HG03064 (cell line): ENCODE results near the gene NFIB.

Experiments used
- ATAC-seq: cut with Tn5 transposase; IDR thresholded peaks from one replicate; pipeline ENCODE4 v1.9.1; 2021; ENCODE audit warnings: low read depth; ENCODE audit not compliant: unreplicated experiment

NFIB gene

GRCh38 chr9:14197325-14197858 lies 116.5 kb downstream of the NFIB start:
- ATAC-seq, result no peak

GRCh38 chr9:14193328-14193990 lies 120.5 kb downstream of the NFIB start:
- no peak for ATAC-seq

- no peak for ATAC-seq
Observed at GRCh38 chr9:14192556-14192955, 121.4 kb downstream of the NFIB start.

- ATAC-seq, result no peak
Observed at GRCh38 chr9:14191512-14191911, 122.4 kb downstream of the NFIB start.

- no peak for ATAC-seq
Observed at GRCh38 chr9:14190240-14190639, 123.7 kb downstream of the NFIB start.

- ATAC-seq, result no peak
Observed at GRCh38 chr9:14189578-14189977, 124.4 kb downstream of the NFIB start.

- no peak for ATAC-seq
Observed at GRCh38 chr9:14189146-14189545, 124.8 kb downstream of the NFIB start.

- no peak for ATAC-seq
Observed at GRCh38 chr9:14188538-14188937, 125.4 kb downstream of the NFIB start.

GRCh38 chr9:14188011-14188410 lies 125.9 kb downstream of the NFIB start:
- no peak for ATAC-seq

- no peak for ATAC-seq
Observed at GRCh38 chr9:14186096-14186495, 127.8 kb downstream of the NFIB start.

- ATAC-seq, result no peak
Observed at GRCh38 chr9:14185016-14185415, 128.9 kb downstream of the NFIB start.

GRCh38 chr9:14183001-14183400 lies 130.9 kb downstream of the NFIB start:
- no peak for ATAC-seq

- no peak for ATAC-seq
Observed at GRCh38 chr9:14180960-14181537, 132.9 kb downstream of the NFIB start.

GRCh38 chr9:14180093-14180959 lies 133.6 kb downstream of the NFIB start:
- ATAC-seq, result no peak

- ATAC-seq, result no peak
Observed at GRCh38 chr9:14179449-14179848, 134.5 kb downstream of the NFIB start.

GRCh38 chr9:14175778-14176177 lies 138.2 kb downstream of the NFIB start:
- no peak for ATAC-seq

- ATAC-seq, result no peak
Observed at GRCh38 chr9:14173713-14174112, 140.2 kb downstream of the NFIB start.

GRCh38 chr9:14170973-14171596 lies 142.9 kb downstream of the NFIB start:
- no peak for ATAC-seq

GRCh38 chr9:14170392-14170931 lies 143.5 kb downstream of the NFIB start:
- no peak for ATAC-seq

- ATAC-seq, result no peak
Observed at GRCh38 chr9:14168381-14168780, 145.6 kb downstream of the NFIB start.
